Activated CD4-positive, alpha-beta T cell treated with anti-CD3 and anti-CD28 coated beads, Interleukin-2, Interleukin-4, amounts not matched to agents 100 ng/mL and 50 ng/mL, durations not matched to agents 16 hours and 8 hours (primary cell): Measurements from ENCODE around the gene CTNNA2.

Experiments
- DNase-seq: peaks from one replicate; pipeline ENCODE4 v3.0.0-alpha.2; 2020; ENCODE audit warnings: low spot score

Gene CTNNA2

GRCh38 chr2:80403081-80403480, 890.2 kb downstream of the CTNNA2 start:
- DNase-seq, result no peak

- no peak for DNase-seq
These were observed 894.5 kb downstream of the CTNNA2 start for GRCh38 chr2:80407377-80407776.

- DNase-seq, result no peak
These were observed 897.5 kb downstream of the CTNNA2 start for GRCh38 chr2:80410346-80410745.

GRCh38 chr2:80413136-80413535, 900.3 kb downstream of the CTNNA2 start:
- no peak for DNase-seq

GRCh38 chr2:80417737-80418136, 904.9 kb downstream of the CTNNA2 start:
- DNase-seq, result no peak

GRCh38 chr2:80420530-80421208, 907.8 kb downstream of the CTNNA2 start:
- DNase-seq, result no peak

GRCh38 chr2:80429251-80429650, 916.4 kb downstream of the CTNNA2 start:
- DNase-seq, result no peak

GRCh38 chr2:80437959-80438358, 925.1 kb downstream of the CTNNA2 start:
- DNase-seq, result no peak

GRCh38 chr2:80438686-80439085, 925.8 kb downstream of the CTNNA2 start:
- no peak for DNase-seq

GRCh38 chr2:80454628-80455027, 941.8 kb downstream of the CTNNA2 start:
- DNase-seq, result no peak

GRCh38 chr2:80459028-80459427, 946.2 kb downstream of the CTNNA2 start:
- DNase-seq, result no peak

GRCh38 chr2:80461505-80462197, 948.8 kb downstream of the CTNNA2 start:
- no peak for DNase-seq

GRCh38 chr2:80462654-80463053, 949.8 kb downstream of the CTNNA2 start:
- no peak for DNase-seq

GRCh38 chr2:80464275-80464674, 951.4 kb downstream of the CTNNA2 start:
- no peak for DNase-seq

GRCh38 chr2:80467262-80467811, 954.5 kb downstream of the CTNNA2 start:
- DNase-seq, result no peak

- no peak for DNase-seq
These were observed 956.6 kb downstream of the CTNNA2 start for GRCh38 chr2:80469428-80469827.

- DNase-seq, result no peak
These were observed 960.2 kb downstream of the CTNNA2 start for GRCh38 chr2:80473069-80473468.

GRCh38 chr2:80473796-80474195, 960.9 kb downstream of the CTNNA2 start:
- DNase-seq, result no peak

- no peak for DNase-seq
These were observed 963.1 kb downstream of the CTNNA2 start for GRCh38 chr2:80475970-80476369.

GRCh38 chr2:80476535-80477117, 963.8 kb downstream of the CTNNA2 start:
- no peak for DNase-seq

GRCh38 chr2:80482276-80482675, 969.4 kb downstream of the CTNNA2 start:
- DNase-seq, result no peak

GRCh38 chr2:80489717-80490116, 976.9 kb downstream of the CTNNA2 start:
- DNase-seq, result no peak

GRCh38 chr2:80490964-80491363, 978.1 kb downstream of the CTNNA2 start:
- DNase-seq, result no peak
